ENCODE measurements around the gene PRR14.
"Not testable (repeated sequence)": the region's sequence is repeated elsewhere in the genome, so short reads cannot be mapped to it uniquely, and the experiment has no call there.

The PRR14 gene

GRCh38 chr16:30650369-30651123 is at the start of gene PRR14:
TSS of gene PRR14 (plus strand) at chr16:30650960. CDS start at chr16:30651646, 686 bp downstream.
- peak; percentile 98 to 99 for DNase-seq

GRCh38 chr16:30601966-30602365 is 48.8 kb upstream of the PRR14 start:
- DNase-seq: no peak

GRCh38 chr16:30602616-30603277 is 48.0 kb upstream of the PRR14 start:
- DNase-seq: no peak

GRCh38 chr16:30603945-30604315 is 46.8 kb upstream of the PRR14 start:
- DNase-seq: no peak

GRCh38 chr16:30604316-30604947 is 46.3 kb upstream of the PRR14 start:
- DNase-seq: no peak

- DNase-seq: no peak
Measured at GRCh38 chr16:30605158-30605557, 45.6 kb upstream of the PRR14 start.

GRCh38 chr16:30606004-30606403 is 44.8 kb upstream of the PRR14 start:
- no peak for DNase-seq

GRCh38 chr16:30609002-30609925 is 41.5 kb upstream of the PRR14 start:
- DNase-seq: peak; percentile 70 to 76

GRCh38 chr16:30609926-30610839 is 40.6 kb upstream of the PRR14 start, which contains the start of gene ZNF689:
TSS of gene ZNF689 (minus strand) at chr16:30610389. CDS start at chr16:30610041, 348 bp downstream.
- DNase-seq: peak; percentile 98 to 99

- peak; percentile 92 to 94 for DNase-seq
Measured at GRCh38 chr16:30615358-30616091, 35.2 kb upstream of the PRR14 start.

- no peak for DNase-seq
Measured at GRCh38 chr16:30619202-30619601, 31.6 kb upstream of the PRR14 start.

GRCh38 chr16:30619638-30620037 is 31.1 kb upstream of the PRR14 start:
- no peak for DNase-seq

GRCh38 chr16:30620169-30620568 is 30.6 kb upstream of the PRR14 start:
- DNase-seq: no peak

GRCh38 chr16:30621765-30622164 is 29.0 kb upstream of the PRR14 start:
- no peak for DNase-seq

GRCh38 chr16:30622455-30623032 is 28.2 kb upstream of the PRR14 start:
- no peak for DNase-seq

GRCh38 chr16:30623536-30624283 is 27.1 kb upstream of the PRR14 start:
- no peak for DNase-seq

- DNase-seq: no peak
Measured at GRCh38 chr16:30626236-30626635, 24.5 kb upstream of the PRR14 start.

GRCh38 chr16:30628628-30629540 is 21.9 kb upstream of the PRR14 start:
- DNase-seq: peak; percentile 95 to 98

GRCh38 chr16:30632454-30632853 is 18.3 kb upstream of the PRR14 start:
- DNase-seq: not testable (repeated sequence)
